Putamen (tissue), 1 donor: ENCODE measurements around the gene AQP2.

ENCODE experiments used
- DNase-seq: peaks from one replicate; pipeline ENCODE4 v3.0.0-alpha.2; 2016; ENCODE audit warnings: low spot score

AQP2 gene

GRCh38 chr12:49955899-49956662 is 5.5 kb downstream of the AQP2 start:
- no peak for DNase-seq

- DNase-seq: no peak
Measured at GRCh38 chr12:49956663-49957569, 6.4 kb downstream of the AQP2 start.

GRCh38 chr12:49957570-49957967 is 7.0 kb downstream of the AQP2 start:
- no peak for DNase-seq

GRCh38 chr12:49959685-49960473 is 9.3 kb downstream of the AQP2 start:
- no peak for DNase-seq

GRCh38 chr12:49960474-49961110 is 10.1 kb downstream of the AQP2 start:
- DNase-seq: no peak

- no peak for DNase-seq
Measured at GRCh38 chr12:49961111-49961922, 10.8 kb downstream of the AQP2 start, which contains the start of gene AQP5. Gene AQP5 (plus strand): TSS chr12:49961872. CDS start chr12:49962018, 146 bp downstream.

GRCh38 chr12:49961993-49962764 is 11.6 kb downstream of the AQP2 start:
- DNase-seq: no peak

GRCh38 chr12:49962861-49963765 is 12.6 kb downstream of the AQP2 start:
- no peak for DNase-seq

GRCh38 chr12:49963976-49964815 is 13.7 kb downstream of the AQP2 start:
- DNase-seq: no peak

- DNase-seq: no peak
Measured at GRCh38 chr12:49964849-49965624, 14.5 kb downstream of the AQP2 start.

GRCh38 chr12:49965836-49966235 is 15.3 kb downstream of the AQP2 start:
- no peak for DNase-seq

GRCh38 chr12:49966511-49967041 is 16.0 kb downstream of the AQP2 start:
- DNase-seq: no peak

GRCh38 chr12:49967042-49967776 is 16.7 kb downstream of the AQP2 start:
- peak; percentile 91 for DNase-seq

GRCh38 chr12:49967777-49968250 is 17.3 kb downstream of the AQP2 start:
- no peak for DNase-seq

- DNase-seq: no peak
Measured at GRCh38 chr12:49968471-49968870, 17.9 kb downstream of the AQP2 start.

GRCh38 chr12:49969027-49969426 is 18.5 kb downstream of the AQP2 start:
- peak; percentile 82 for DNase-seq
